A549 (cell line): Measurements from ENCODE around the gene SPEF1. TPM values are rescaled to one million over a fixed set of nuclear protein-coding genes. Genes with fewer than 3 reads are reported as not detected.

Experiments used
- ATAC-seq, 2 experiments: fragments of 200-7000 bp in 1 of 2; fragments of >200 bp in 1 of 2; cut with Nextera tagmentation in 1 of 2; cut with Tn5 transposase in 1 of 2; 3 replicates each; pipeline versions ENCODE4 v1.8.0 to v1.9.1; 2018 to 2020; ENCODE audit warnings: mild to moderate bottlenecking in 1 of 2, moderate library complexity in 1 of 2
- CTCF ChIA-PET: fragments of 300-600 bp; sonication (Branson Sonifier 250); formaldehyde crosslinking; extraction: SDS; loops from one replicate; lab custom pipeline; 2021; ENCODE audit warnings: antibody characterized with exemption, inconsistent platforms; lab: Yijun Ruan, JAX
- POLR2A ChIA-PET: fragments of 350-600 bp; formaldehyde crosslinking; extraction: SDS; loops from one replicate; lab custom pipeline; 2021; ENCODE audit warnings: antibody characterized with exemption, inconsistent platforms; lab: Yijun Ruan, JAX
- DNase-seq, 2 experiments: peaks; one replicate each; pipeline versions ENCODE4 v3.0.0 to v3.0.0-alpha.2; 2011 to 2016; ENCODE audit warnings: low read depth in 1 of 2, low spot score in 1 of 2
- FAIRE-seq: peaks from 2 replicates; lab custom pipeline; 2011; peaks lifted over from hg19 to GRCh38; lab: Jason Lieb, UNC
- H3K27ac ChIP-seq, 2 experiments: fragments of >200 bp; sonication (Bioruptor Twin); formaldehyde crosslinking; 3 replicates each; pipeline ENCODE4 v1.5.1; 2016 to 2017
- H3K4me1 ChIP-seq: fragments of >200 bp; sonication (Bioruptor Twin); formaldehyde crosslinking; 3 replicates; pipeline ENCODE4 v1.6.1; 2016
- H3K4me2 ChIP-seq: fragments of >200 bp; sonication (Bioruptor Twin); formaldehyde crosslinking; 3 replicates; pipeline ENCODE4 v1.6.1; 2016
- H3K4me3 ChIP-seq: fragments of >200 bp; sonication (Bioruptor Twin); formaldehyde crosslinking; 3 replicates; pipeline ENCODE4 v1.5.1; 2016
- H3K9me3 ChIP-seq: fragments of >200 bp; sonication (Bioruptor Twin); formaldehyde crosslinking; 3 replicates; pipeline ENCODE4 v1.6.1; 2016
- CBX8 ChIP-seq: fragments of 200-600 bp; sonication (generic); IDR thresholded peaks from 2 replicates; pipeline ENCODE4 v1.6.1; 2016
- CEBPB ChIP-seq, 2 experiments: fragments of >200 bp in 1 of 2; sonication (Bioruptor Twin) in 1 of 2; formaldehyde crosslinking in 1 of 2; IDR thresholded peaks; 2 replicates each; pipeline ENCODE4 v1.6.1; 2012 to 2016
- CHD4 ChIP-seq: fragments of 200-600 bp; sonication (generic); IDR thresholded peaks from 2 replicates; pipeline ENCODE4 v1.6.1; 2016; ENCODE audit warnings: antibody characterized with exemption, mild to moderate bottlenecking, borderline replicate concordance
- CTCF ChIP-seq: fragments of >200 bp; sonication (Bioruptor Twin); formaldehyde crosslinking; IDR thresholded peaks from 3 replicates; pipeline ENCODE4 v1.5.1; 2016
- E2F6 ChIP-seq: IDR thresholded peaks from 2 replicates; pipeline ENCODE4 v1.6.1; 2012; ENCODE audit warnings: low read depth, borderline replicate concordance
- EHF ChIP-seq: fragments of 250-450 bp; sonication (Bioruptor Pico); IDR thresholded peaks from 2 replicates; pipeline ENCODE4 v1.5.0; 2020; ENCODE audit warnings: mild to moderate bottlenecking
- EP300 ChIP-seq, 2 experiments: fragments of >200 bp; sonication (Bioruptor Twin); formaldehyde crosslinking; IDR thresholded peaks; 2 replicates in 1 of 2; 3 replicates in 1 of 2; pipeline ENCODE4 v1.6.1; 2016 to 2017
- ESRRA ChIP-seq: fragments of 150-350 bp; IDR thresholded peaks from 2 replicates; pipeline ENCODE4 v1.6.1; 2014; ENCODE audit warnings: mild to moderate bottlenecking, low read length, borderline replicate concordance
- FOXS1 ChIP-seq: fragments of 250-450 bp; sonication (Bioruptor Pico); IDR thresholded peaks from 2 replicates; pipeline ENCODE4 v1.5.0; 2020; ENCODE audit warnings: mild to moderate bottlenecking, moderate library complexity
- HES2 ChIP-seq: fragments of >200 bp; sonication (Bioruptor Twin); formaldehyde crosslinking; IDR thresholded peaks from 2 replicates; pipeline ENCODE4 v1.6.1; 2016
- HEYL ChIP-seq: fragments of 250-450 bp; sonication (Bioruptor Pico); IDR thresholded peaks from 2 replicates; pipeline ENCODE4 v1.8.0; 2021; ENCODE audit warnings: mild to moderate bottlenecking, moderate library complexity
- HMGXB4 ChIP-seq: fragments of 250-450 bp; sonication (Bioruptor Pico); IDR thresholded peaks from 2 replicates; pipeline ENCODE4 v1.5.0; 2021; ENCODE audit warnings: mild to moderate bottlenecking, moderate library complexity, borderline replicate concordance
- JUN ChIP-seq, 2 experiments: fragments of >200 bp; sonication (Bioruptor Twin); formaldehyde crosslinking; IDR thresholded peaks; 2 replicates in 1 of 2; 3 replicates in 1 of 2; pipeline ENCODE4 v1.6.1; 2016 to 2017
- KDM1A ChIP-seq: fragments of 200-600 bp; sonication (generic); IDR thresholded peaks from 2 replicates; pipeline ENCODE4 v1.6.1; 2016; ENCODE audit warnings: low read depth, mild to moderate bottlenecking
- MAFK ChIP-seq: fragments of 450-650 bp; IDR thresholded peaks from 2 replicates; pipeline ENCODE4 v1.6.1; 2014; ENCODE audit not compliant: partially characterized antibody
- MYC ChIP-seq: IDR thresholded peaks from 2 replicates; pipeline ENCODE4 v1.6.1; 2012; ENCODE audit warnings: mild to moderate bottlenecking, inconsistent platforms, low read length, improper control_type of control experiment, borderline replicate concordance
- NPAS2 ChIP-seq: fragments of 250-450 bp; sonication (Bioruptor Pico); IDR thresholded peaks from 2 replicates; pipeline ENCODE4 v1.8.0; 2022; ENCODE audit warnings: mild to moderate bottlenecking, moderate library complexity, borderline replicate concordance
- RAD21 ChIP-seq, 2 experiments: fragments of >200 bp in 1 of 2; sonication (Bioruptor Twin) in 1 of 2; formaldehyde crosslinking in 1 of 2; IDR thresholded peaks in 1 of 2; conservative IDR thresholded peaks in 1 of 2; 2 replicates in 1 of 2; 3 replicates in 1 of 2; pipeline ENCODE4 v1.6.1; 2012 to 2018; ENCODE audit warnings: inconsistent platforms in 1 of 2
- RCOR1 ChIP-seq: fragments of 150-350 bp; IDR thresholded peaks from 2 replicates; pipeline ENCODE4 v1.6.1; 2014; ENCODE audit warnings: antibody characterized with exemption, low read length, low read depth
- RFX5 ChIP-seq: fragments of 450-650 bp; IDR thresholded peaks from 2 replicates; pipeline ENCODE4 v1.7.1; 2014; ENCODE audit warnings: antibody characterized with exemption, mild to moderate bottlenecking, moderate library complexity
- RNF2 ChIP-seq: fragments of 200-600 bp; sonication (generic); IDR thresholded peaks from 2 replicates; pipeline ENCODE4 v1.6.1; 2016; ENCODE audit warnings: low read depth, mild to moderate bottlenecking, antibody characterized with exemption, moderate library complexity, borderline replicate concordance
- SMC3 ChIP-seq: fragments of >200 bp; sonication (Bioruptor Twin); formaldehyde crosslinking; IDR thresholded peaks from 3 replicates; pipeline ENCODE4 v1.6.1; 2018; ENCODE audit warnings: inconsistent platforms
- TP53 ChIP-seq: fragments of 250-450 bp; sonication (Bioruptor Pico); IDR thresholded peaks from 2 replicates; pipeline ENCODE4 v1.5.0; 2021; ENCODE audit warnings: mild to moderate bottlenecking, moderate library complexity
- USF2 ChIP-seq: fragments of 450-650 bp; IDR thresholded peaks from 2 replicates; pipeline ENCODE4 v1.6.1; 2014; ENCODE audit warnings: antibody characterized with exemption
- ZC3H11A ChIP-seq: fragments of 450-650 bp; IDR thresholded peaks from 2 replicates; pipeline ENCODE4 v1.6.1; 2014; ENCODE audit warnings: antibody characterized with exemption, mild to moderate bottlenecking
- ZFP36 ChIP-seq: fragments of 450-650 bp; IDR thresholded peaks from 2 replicates; pipeline ENCODE4 v1.6.1; 2014; ENCODE audit warnings: borderline replicate concordance; ENCODE audit not compliant: partially characterized antibody
- ZNF302 ChIP-seq: fragments of 250-450 bp; sonication (Bioruptor Pico); IDR thresholded peaks from 2 replicates; pipeline ENCODE4 v1.9.0; 2021; ENCODE audit warnings: inconsistent platforms, mild to moderate bottlenecking, moderate library complexity
- ZSCAN20 ChIP-seq: fragments of 250-450 bp; sonication (Bioruptor Pico); IDR thresholded peaks from 2 replicates; pipeline ENCODE4 v1.8.0; 2022; ENCODE audit warnings: mild to moderate bottlenecking, moderate library complexity
- WGBS: methylation state at CpG from one replicate; pipeline ENCODE4 v1.1.6; 2017; ENCODE audit errors: missing lambda C conversion rate; 5-methylcytosine and 5-hydroxymethylcytosine counted together
- polyA plus RNA-seq, 4 experiments: library from polyadenylated mRNA; depleted of rRNA in 3 of 4; stranded (reverse); fragments of >200 nt; fragmentation: RNase III in 1 of 4; extraction: RNeasy Plus Mini Kit Qiagen cat#74134 plus additional on column Dnase treatment in 1 of 4; gene quantifications; 2 replicates in 3 of 4; 3 replicates in 1 of 4; pipeline ENCODE4 v1.2.3, GENCODE V29; 2011 to 2017

Gene SPEF1
- polyA plus RNA-seq, 2 of the 4 experiments (the other 2 are of a cell fraction): 0.41 to 1.3 TPM

- Histone ChIP-seq H3K4me2 (peak overlapping the region; percentile 74), H3K4me3 (peak overlapping the region; percentile 63), H3K27ac (peak overlapping the region; percentile 91 to 92), H3K9me3 (no peaks in the 10 kb centered on the region), H3K4me1 (peaks cover 28% of the 10 kb centered on the region)
- DNase-seq (no peak), FAIRE-seq (no peak), ATAC-seq (no peak)
- POLR2A ChIA-PET: interaction anchor here (0.8 to 3.7 kb wide), 9 partner anchors 8 to 143 kb away, joined by 3 to 40 read pairs (median 10); partner anchors contain the start of genes ADISSP, CDC25B, CENPB and SPEF1
- CTCF ChIA-PET: interaction anchor here (0.6 to 13.5 kb wide), 30 partner anchors 15 to 253 kb away, joined by 3 to 132 read pairs (median 5); partner anchors contain the start of genes ADISSP and MAVS
- WGBS: 65% methylated on average over 20 of the region's 20 CpGs
- TF ChIP-seq ZSCAN20 (CRISPR knock-in tag) (no peak), CHD4 (no peak), MYC (no peak), RAD21 (conservative IDR thresholded peaks at IDR 0.05 in 1 of 2, IDR thresholded peaks at IDR 0.05 in 1 of 2) (no peak), EHF (CRISPR knock-in tag) (no peak)
These were observed 38.3 kb upstream of the SPEF1 start for GRCh38 chr20:3819411-3820047.

GRCh38 chr20:3818155-3819151 lies 37.2 kb upstream of the SPEF1 start:
- H3K9me3 ChIP-seq: no peaks in the 10 kb centered on the region
- POLR2A ChIA-PET: interaction anchor here (1.0 to 3.7 kb wide), 7 partner anchors 23 to 51 kb away, joined by 3 to 40 read pairs (median 17); partner anchors contain the start of genes ADISSP, CDC25B, CENPB and SPEF1
- DNase-seq (peak; percentile 89 to 93), ATAC-seq (peak; percentile 78 to 86), FAIRE-seq (peak; percentile 76)
- H3K4me1 ChIP-seq: peaks cover 36% of the 10 kb centered on the region
- CTCF ChIA-PET: interaction anchor here (0.6 to 13.5 kb wide), 28 partner anchors 8 to 189 kb away, joined by 3 to 132 read pairs (median 4); partner anchors contain the start of gene ADISSP
- peak overlapping the region; percentile 91 to 92 for H3K27ac ChIP-seq
- H3K4me3 ChIP-seq: no peak overlapping the region
- WGBS: 81% methylated on average over 8 of the region's 8 CpGs
- H3K4me2 ChIP-seq: peak overlapping the region; percentile 26
- TF ChIP-seq RFX5: 0 out of 2 replicates have a peak, but pooled peaks have one; percentile 22
- no peak for TF ChIP-seq ESRRA
- TF ChIP-seq FOXS1 (CRISPR knock-in tag): no peak; the same call in 1 of the 2 replicates
- no peak for TF ChIP-seq RCOR1
- TF ChIP-seq JUN (IDR thresholded peaks at IDR 0.05): peak in 1 of 2 experiments; percentile 43; a peak in 2 of 5 replicates
- no peak for TF ChIP-seq CBX8
- TF ChIP-seq ZNF302 (CRISPR knock-in tag): no peak
- peak; percentile 80 to 81 for TF ChIP-seq RAD21 (conservative IDR thresholded peaks at IDR 0.05 in 1 of 2, IDR thresholded peaks at IDR 0.05 in 1 of 2)
- TF ChIP-seq RNF2: no peak
- no peak for TF ChIP-seq ZFP36
- TF ChIP-seq HES2: no peak
- TF ChIP-seq HEYL (CRISPR knock-in tag): no peak
- peak; percentile 79 for TF ChIP-seq CTCF
- no peak for TF ChIP-seq ZSCAN20 (CRISPR knock-in tag)
- no peak for TF ChIP-seq KDM1A
- TF ChIP-seq NPAS2 (CRISPR knock-in tag): no peak
- no peak for TF ChIP-seq CEBPB (IDR thresholded peaks at IDR 0.05)
- TF ChIP-seq TP53: no peak
- TF ChIP-seq EP300 (IDR thresholded peaks at IDR 0.05): no peak
- TF ChIP-seq CHD4: no peak
- TF ChIP-seq HMGXB4 (CRISPR knock-in tag): no peak
- no peak for TF ChIP-seq MAFK
- TF ChIP-seq SMC3: peak; percentile 95
- TF ChIP-seq E2F6: no peak
- no peak for TF ChIP-seq ZC3H11A
- TF ChIP-seq USF2: no peak
